NCI-H1436 (cell line): ENCODE data around the gene GAGE12J.
"Not testable (repeated sequence)": the region's sequence is repeated elsewhere in the genome, so short reads cannot be mapped to it uniquely, and the experiment has no call there.

Source experiments
- DNase-seq: peaks from one replicate; lab custom pipeline; 2025; lab: John Stamatoyannopoulos, UW

GAGE12J gene, protein sequence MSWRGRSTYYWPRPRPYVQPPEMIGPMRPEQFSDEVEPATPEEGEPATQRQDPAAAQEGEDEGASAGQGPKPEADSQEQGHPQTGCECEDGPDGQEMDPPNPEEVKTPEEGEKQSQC

DNA sequence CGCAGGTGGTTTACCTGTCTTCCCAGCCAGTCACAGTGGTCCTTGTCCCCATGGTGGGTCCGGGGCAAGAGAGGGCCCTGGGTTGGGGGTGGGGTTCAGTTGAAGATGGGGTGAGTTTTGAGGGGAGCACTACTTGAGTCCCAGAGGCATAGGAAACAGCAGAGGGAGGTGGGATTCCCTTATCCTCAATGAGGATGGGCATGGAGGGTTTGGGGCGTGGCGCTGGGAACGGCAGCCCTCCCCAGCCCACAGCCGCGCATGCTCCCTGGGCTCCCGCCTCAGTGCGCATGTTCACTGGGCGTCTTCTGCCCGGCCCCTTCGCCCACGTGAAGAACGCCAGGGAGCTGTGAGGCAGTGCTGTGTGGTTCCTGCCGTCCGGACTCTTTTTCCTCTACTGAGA is at the start of gene GAGE12J:
Gene GAGE12J, plus strand, starts transcription at position 301 of the 400 bp plus-strand sequence. CDS start 1,157 bp downstream, outside the sequence.
- not testable (repeated sequence) for DNase-seq

DNA sequence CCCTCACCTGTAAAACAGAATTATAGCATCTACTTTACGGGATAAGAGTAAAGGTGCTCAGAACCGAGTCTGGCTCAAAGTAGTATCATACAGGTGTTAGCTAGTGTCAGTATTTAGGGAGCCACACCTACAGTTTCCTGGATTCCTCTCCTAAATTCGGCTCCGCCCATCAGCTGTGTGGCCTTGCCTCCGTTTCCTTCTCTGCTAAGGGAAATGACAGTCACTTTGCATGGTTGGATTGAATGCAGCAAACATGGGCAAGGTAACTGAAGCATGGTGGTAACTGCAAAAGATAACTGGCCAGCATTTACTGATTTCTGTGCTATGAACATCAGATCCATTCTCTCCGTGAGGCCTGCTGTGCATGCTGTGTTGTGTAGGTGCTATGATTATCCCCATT is 49.4 kb upstream of the GAGE12J start:
- no peak for DNase-seq

DNA sequence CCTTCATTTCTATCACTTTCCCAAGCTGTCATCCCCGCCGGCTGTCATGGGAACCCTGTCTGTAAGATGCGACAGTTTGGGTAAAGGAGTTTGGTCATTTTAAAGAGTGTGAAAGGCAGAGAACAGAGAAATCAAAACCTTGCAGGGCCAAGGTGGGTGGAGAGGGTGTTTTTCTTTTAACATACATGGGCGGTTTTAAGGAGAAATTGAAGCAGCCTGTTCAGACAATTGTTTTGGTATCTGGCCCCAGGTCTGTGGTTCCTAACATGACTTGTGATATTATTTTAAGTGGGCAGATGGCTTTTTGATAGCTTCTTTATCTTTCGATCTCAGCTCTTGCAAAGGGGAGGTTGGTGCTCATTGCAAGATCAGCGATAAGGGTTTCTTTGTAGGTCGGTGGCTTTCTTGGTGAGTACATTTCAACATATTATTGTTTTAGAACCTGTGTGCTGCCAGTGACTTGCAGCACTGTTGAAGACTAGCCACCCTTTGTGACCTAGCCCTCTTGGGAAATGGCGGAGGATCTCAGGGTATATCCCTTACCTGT is 48.6 kb upstream of the GAGE12J start:
- no peak for DNase-seq

DNA sequence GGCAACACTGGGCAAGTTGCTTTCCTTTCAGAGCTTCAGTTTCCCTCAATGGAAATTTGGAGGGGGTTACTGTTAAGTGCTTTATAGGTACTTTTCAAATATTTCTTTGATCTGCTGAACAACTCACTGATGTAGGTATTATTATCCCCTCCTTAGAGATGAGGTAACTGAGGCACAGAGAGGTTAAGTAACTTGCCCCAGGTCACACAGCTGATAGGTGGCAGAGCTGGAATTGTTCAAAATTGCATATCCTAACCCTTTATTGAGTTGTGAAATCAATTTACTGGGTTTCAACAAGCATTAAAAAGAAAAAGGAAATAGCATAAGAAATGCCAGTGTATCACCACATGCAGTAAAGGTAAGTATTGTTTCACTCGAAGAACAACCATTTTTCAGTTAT is 45.6 kb upstream of the GAGE12J start:
- no peak for DNase-seq

DNA sequence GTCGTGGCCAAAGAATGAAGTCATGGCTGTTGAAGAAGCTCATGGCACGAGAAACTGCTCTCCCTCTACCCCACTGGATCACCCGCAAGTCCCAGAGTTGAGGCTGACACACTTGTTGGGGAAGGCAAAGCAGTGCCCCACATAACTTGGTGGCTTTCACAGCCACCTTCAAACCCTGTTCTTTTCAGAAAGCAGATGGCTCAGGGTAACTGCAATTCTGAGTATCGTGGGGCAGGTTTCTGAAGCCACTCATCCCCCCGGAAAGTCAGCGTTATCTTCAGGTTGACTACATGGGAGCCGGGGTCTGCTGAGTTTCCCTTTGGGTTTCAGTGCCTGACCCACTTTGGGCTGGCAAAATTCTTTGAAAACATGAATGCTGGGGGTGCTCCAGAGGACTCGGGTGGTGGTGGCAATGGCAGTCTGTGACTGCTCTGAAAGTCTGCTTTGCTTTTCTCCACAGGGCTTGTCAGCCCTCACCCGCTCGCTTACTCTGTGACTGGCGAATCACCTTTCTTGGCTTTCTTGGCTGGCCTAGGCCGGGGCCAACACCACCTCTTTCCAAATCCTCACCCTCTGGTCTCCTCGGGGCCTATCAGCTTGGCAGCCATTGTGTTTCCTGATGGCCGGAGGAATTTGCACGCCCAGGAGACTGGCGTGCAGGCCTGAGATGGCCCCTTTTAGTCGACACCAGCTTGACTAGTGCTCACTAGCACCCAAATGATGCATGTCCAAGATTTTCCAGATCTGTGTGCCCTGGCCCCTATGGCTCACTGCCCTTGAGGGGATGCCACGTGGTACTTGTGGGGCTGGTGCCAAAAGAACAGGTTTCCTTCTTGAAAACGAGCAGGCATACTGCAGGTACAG is 44.9 kb upstream of the GAGE12J start:
- DNase-seq, result no peak

DNA sequence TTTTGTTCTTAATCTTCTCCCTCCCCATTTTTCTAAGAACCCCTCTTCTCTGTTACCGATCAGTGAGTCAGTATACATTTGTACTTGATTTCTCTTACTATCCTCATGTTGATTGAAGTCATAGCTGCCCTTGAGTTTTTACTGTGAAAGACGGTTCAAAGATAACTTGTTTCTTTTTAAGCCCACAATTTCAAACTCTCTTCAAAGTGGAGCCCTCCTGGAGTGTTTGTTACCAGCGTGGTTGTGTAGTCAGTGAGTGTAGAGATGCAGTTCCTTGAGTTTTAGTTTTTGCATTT is 44.4 kb upstream of the GAGE12J start:
- DNase-seq, result no peak

DNA sequence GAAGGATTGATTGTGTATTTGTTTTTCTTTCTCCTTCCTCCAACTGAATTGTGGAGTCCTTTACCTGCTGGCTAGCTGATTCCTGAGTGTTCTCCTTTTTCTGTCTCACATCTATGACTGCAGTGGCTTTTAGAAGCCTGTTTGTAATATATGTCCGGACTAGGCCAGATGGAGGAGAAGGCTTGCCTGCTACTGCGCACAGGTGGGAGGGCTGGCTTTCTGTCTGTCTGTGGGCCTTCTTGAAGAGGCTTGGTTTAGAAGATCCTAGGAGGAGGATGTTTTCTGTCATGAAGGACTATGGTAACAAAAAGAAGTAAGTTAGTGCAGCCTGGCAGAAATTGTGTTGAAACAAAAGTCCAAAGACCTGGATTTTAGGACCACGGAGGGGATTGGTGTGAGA is 43.8 kb upstream of the GAGE12J start:
- DNase-seq, result no peak

DNA sequence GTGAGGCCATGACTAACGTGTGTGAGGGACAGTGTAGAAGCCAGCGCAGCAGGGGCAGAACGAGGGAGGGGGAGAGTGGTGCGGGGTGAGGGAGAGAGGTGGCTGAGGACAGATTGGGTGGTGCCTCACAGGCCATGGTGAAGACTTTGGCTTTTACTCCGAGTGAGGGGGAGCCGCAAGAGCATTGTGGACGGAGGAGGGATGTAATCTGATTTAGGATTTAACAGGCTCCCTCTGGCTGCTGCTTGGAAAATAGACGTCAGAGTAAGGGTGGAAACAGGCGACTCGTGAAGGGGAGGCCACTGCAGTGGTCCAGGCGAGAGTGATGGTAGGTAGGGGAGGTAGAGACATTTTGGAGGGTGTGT is 39.2 kb upstream of the GAGE12J start:
- DNase-seq, result no peak

DNA sequence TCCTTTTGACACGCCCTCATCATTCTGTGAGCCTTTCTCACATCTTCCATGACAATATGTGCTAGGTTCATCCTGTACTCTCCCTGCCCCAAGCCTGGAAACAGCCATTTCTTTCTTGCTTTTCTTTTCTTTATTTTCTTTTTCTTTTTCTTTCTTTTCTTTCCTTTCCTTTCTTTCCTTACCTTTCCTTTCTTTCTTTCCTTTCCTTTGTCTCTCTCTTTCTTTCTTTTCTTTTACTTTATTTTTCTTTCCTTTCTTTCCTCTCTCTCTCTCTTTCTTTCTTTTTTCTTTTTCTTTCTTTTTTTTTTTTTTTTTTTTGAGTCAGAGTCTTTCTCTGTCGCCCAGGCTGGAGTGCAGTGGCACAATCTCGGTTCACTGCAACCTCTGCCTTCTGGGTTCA is 37.6 kb upstream of the GAGE12J start:
- DNase-seq, result no peak

DNA sequence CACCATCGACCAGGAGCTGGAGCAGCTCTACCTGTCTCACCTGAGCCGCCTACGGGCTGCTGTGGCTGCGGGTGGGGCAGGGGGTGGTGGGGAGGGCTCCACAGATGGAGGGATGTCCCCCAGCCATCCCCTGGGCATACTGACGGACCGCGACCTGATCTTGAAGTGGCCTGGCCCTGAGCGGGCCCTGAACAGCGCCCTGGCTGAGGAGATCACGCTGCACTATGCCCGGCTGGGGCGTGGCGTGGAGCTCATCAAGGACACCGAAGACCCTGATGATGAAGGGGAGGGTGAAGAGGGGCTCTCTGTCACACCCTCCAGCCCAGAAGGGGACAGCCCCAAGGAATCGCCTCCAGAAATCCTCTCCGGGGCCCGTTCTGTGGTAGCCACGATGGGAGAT is 35.7 kb upstream of the GAGE12J start:
- no peak for DNase-seq

DNA sequence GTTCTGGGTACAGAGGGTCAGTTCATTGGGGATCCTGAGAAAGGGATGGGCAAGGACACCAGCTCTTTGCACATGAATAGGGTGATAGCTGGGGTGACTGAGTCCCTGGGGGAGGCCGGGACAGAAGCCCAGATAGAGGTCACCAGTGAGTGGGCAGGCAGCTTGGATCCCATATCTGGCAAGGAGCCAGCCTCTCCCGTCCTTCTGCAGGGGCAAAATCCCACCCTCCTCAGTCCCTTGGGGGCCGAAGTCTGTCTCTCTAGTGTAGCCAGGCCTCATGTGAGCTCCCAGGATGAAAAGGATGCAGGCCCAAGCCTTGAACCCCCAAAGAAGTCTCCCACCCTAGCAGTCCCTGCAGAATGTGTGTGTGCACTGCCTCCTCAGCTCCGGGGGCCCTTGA is 35.3 kb upstream of the GAGE12J start:
- DNase-seq, result no peak

DNA sequence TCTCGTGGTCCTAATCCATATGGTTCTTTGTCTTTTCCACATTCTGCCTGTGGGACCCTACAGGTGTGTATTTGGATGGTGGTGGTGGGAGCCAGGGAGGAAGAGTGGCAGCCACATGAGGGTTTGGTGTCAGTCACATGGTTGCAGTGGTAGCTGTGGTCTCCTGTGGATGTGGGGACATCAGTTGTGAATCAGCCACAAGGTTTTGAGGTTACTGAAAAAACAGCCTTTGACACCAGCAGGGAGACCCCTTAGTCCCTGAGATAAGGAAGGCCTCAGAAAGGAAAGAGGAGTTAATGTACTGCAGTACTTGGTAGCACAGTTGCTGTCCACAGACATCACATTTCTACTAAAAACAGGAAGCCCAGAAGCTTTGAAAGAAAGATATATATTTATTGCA is 34.2 kb upstream of the GAGE12J start:
- no peak for DNase-seq

DNA sequence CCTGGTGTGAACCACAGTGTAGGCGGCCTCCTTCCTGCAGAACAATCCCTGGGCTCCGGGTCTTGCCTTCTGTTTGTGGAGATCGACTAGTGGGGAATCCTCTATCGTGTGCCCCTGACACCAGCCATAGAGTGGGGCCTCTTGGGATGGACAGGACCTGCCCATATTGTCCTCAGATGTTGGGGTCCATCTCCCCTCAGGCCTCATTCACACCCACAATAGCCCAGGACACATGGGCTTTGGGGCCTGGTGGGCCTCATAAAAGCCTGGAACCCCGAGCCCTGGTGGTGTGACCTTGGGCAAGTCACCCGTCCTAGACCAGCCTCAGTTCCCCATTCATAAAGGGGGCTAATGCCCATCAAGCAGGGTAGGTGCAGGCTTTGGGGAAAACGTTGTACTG is 31.6 kb upstream of the GAGE12J start:
- DNase-seq, result no peak

DNA sequence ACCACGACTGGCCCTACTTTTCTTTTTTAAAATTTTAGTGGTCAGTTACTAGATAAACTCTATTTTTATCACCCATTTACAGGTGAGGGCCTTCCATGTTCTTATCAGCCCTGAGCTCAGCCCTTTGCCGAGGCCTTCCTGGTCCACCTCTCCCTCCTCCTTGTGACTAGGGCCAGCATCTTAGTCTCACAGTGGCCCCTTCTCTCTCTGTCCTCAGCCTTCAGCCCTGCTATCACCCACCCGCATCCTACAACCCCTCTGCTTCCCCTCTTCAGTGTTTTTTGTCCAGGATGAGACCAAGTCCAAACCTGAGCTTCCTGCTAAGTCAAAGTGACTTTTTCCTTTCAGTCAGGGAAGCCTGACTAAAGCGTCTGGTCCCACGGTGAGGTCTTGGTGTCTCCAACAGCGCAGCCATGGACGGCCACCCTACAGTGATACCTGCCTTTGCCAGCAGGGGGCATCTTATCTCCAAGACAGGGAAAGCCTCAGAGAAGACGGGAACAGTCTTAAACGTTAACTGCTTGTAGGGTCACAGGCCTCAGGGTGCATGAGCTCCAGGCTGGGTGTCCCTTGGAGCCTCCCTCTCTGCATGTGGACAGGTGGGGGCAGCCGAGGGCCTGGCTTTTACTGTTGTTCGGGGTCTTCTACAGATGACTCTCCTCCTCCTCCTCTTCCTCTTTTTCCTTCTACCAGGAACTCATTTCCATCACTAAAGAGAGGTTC is 30.1 kb upstream of the GAGE12J start:
- no peak for DNase-seq

DNA sequence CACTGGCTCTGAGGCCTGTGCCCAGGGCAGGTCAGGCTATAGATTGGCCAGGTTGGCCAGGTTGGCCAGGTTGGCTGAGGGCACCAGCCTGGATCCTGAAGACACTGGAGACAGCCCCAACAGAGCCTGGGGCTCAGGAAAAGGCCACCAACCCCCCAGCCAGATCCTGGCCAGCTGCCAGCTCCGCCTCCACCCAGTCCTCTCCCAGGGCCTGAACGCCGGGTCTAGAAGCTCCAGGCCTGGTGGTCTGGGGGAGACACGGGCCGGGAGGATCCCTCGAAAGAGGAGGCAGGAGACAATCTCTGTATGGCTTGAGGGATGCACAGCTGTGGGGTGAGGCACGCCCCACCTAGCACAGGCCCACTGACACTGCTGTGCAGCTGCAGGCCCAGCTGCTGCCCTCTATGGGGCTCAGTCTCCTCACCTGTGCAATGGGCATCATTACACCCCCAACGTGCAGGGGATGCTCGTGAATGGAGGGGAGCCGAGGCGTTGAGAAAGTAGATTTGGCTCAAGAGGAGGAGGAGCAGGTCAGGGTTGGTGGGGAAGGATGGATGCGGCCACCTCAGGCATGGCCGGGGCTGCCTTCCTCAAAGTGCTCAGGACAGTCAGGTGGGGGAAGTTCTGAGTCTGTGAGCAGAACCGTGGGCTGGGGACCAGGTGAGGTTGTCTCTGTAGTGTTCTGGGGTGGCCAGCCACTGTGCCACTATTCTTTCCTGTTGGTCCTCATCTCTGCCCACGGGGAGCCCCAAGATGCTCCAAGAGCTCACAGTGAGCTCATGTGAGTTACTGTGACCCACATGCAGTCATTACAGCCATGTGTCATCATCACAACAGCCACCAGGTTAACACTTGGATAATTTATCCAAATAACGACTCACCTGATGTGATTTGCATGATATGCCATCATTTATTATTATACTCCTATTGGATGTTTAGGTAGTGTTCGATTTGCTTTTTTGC is 29.2 kb upstream of the GAGE12J start:
- DNase-seq, result no peak

DNA sequence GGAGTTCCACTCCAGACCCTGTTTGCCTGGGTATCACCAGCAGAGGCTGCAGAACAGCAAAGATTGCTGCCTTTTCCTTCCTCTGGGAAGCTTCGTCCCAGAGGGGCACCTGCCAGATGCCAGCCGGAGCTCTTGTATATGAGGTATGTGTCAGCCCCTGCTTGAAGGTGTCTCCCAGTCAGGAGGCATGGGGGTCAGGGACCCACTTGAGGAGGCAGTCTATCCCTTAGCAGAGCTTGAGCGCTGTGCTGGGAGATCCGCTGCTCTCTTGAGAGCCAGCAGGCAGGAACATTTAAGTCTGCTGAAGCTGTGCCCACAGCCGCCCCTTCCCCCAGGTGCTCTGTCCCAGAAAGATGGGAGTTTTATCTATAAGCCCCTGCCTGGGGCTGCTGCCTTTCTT is 22.5 kb upstream of the GAGE12J start:
- not testable (repeated sequence) for DNase-seq

DNA sequence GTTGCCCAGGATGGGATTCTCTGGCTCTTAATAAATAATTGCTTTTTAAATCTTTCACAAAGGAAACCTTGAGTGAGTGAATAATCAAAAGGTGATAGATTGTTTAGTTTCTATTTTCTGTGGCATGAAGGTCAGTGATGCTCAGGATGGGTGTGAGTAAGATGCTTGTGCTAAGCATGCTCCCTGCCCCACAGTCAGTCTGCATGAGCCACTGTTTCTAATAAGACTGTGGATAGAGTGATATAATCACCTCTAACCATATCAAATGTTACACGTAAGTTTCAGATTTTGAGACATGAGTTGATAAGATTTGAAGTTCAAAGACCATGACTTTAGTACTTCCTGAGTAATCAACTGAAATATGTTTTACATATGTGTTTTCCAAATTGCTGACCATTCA is 21.1 kb upstream of the GAGE12J start:
- DNase-seq, result no peak

DNA sequence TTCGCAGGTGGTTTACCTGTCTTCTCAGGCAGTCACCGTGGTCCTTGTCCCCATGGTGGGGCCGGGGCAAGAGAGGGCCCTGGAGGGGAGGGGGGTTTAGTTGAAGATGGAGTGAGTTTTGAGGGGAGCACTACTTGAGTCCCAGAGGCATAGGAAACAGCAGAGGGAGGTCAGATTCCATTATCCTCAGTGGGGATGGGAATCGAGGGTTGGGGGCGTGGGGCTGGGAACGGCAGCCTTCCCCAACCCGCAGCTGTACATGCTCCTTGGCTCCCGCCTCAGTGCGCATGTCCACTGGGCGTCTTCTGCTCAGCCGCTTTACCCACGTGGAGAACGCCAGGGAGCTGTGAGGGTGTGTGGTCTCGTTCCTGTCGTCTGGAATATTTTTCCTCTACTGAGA is 18.5 kb upstream of the GAGE12J start, which contains the start of gene GAGE10:
Gene GAGE10, plus strand, starts transcription at position 301 of the 400 bp plus-strand sequence. CDS start 1,214 bp downstream, outside the sequence.
- no peak for DNase-seq

DNA sequence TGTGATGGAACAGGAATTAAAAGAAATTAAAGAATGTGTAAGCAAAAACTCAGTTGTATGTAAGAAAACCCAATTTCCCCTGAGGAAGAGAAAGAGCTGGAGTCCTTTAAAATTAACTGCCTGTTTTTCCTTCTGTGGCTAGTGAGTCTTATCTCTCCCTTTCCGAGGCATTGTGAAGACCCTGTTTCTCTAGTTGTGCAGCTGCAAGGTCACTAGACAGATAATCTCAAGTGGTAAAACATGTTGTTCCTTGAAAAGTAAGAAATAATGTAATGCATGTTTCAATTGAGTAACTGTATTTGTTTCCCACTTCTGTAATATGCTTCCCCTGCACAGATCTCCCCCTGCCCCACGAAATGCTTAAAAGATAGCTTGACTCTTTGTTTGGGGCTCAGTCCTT is 14.1 kb upstream of the GAGE12J start:
- not testable (repeated sequence) for DNase-seq

DNA sequence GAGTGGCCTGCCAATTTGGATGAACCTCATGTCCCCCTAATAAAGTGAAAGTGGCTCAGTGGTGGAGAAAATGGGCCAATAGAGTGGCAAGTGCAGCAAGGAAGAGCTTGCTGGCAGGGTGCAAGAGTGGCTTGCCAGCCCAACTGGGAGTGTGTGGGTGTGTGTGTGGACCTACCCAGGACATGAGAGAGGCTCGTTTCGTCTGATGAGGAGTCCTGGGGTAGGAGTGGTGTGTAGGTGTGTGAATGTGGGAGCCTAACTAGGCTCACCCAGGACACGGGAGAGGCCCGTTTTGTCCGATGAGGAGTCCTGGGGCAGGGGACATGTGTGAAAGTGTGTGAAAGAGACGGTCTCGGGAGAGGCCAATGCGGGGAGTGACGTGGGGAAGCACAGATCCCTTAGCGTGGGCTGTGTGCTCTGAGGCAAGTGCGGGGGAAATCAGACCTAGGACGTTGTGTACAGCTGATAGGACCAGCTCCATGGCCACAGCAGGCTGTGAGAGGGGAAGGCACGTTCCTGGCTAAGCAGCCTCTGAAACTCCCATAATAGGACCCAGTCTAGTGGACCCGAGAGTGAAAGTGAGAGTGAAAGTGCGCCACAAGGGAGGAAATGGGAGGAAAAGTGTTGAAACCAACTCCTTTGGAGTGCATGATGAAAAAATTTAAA is 13.1 kb upstream of the GAGE12J start:
- no peak for DNase-seq

DNA sequence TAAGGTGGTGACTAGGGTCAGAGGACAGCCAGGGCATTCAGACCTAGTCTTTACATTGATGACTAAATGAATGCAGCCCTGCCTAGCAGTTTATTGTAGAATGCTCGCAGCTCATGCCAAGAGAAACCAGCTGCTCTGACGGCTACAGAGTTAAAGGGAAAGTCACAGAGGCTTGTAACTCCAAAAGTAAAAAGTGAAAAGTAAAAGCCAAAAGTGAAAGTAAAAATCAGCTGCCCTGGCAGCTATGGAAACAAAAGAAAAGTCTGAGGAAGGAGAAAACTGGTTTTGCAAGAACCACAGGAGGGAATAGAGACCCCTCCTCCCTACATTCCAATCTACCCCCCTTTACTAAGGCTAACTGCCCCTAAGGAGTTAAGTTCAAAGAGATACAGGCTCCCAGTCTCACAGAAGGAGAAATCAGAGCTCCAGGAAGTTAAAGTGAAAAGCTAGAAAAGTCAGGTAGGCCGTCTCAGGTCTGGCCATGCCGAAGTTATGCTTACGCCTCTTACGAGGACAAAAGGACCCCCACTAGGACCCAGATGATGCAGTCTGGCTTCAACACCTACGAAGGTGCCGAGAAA is 12.3 kb upstream of the GAGE12J start:
- no peak for DNase-seq
